Fibroblast of pulmonary artery (primary cell): ENCODE measurements around the gene DCLK3.
A peak's percentile ranks its signal among the peaks of the same experiment; 100 is the strongest.

Experiments
- DNase-seq: peaks from one replicate; pipeline ENCODE4 v3.0.0-alpha.2; 2010; ENCODE audit warnings: low read depth
- H3K4me3 ChIP-seq: replicated peaks from 2 replicates; pipeline ENCODE4 v1.5.1; 2011; ENCODE audit warnings: low read depth, mild to moderate bottlenecking, control low read depth, low read length, moderate library complexity
- TF ChIP-seq, protein P1 (sequence below): IDR thresholded peaks from 2 replicates; pipeline ENCODE4 v1.5.1; 2011; ENCODE audit warnings: mild to moderate bottlenecking, control low read depth, low read length, inconsistent platforms; ENCODE audit errors: missing control alignments

The DCLK3 gene

GRCh38 chr3:36713904-36714303 is 50.4 kb downstream of the DCLK3 start:
- H3K4me3 ChIP-seq = no peak overlapping the region
- DNase-seq = no peak
- TF ChIP-seq, protein P1, sequence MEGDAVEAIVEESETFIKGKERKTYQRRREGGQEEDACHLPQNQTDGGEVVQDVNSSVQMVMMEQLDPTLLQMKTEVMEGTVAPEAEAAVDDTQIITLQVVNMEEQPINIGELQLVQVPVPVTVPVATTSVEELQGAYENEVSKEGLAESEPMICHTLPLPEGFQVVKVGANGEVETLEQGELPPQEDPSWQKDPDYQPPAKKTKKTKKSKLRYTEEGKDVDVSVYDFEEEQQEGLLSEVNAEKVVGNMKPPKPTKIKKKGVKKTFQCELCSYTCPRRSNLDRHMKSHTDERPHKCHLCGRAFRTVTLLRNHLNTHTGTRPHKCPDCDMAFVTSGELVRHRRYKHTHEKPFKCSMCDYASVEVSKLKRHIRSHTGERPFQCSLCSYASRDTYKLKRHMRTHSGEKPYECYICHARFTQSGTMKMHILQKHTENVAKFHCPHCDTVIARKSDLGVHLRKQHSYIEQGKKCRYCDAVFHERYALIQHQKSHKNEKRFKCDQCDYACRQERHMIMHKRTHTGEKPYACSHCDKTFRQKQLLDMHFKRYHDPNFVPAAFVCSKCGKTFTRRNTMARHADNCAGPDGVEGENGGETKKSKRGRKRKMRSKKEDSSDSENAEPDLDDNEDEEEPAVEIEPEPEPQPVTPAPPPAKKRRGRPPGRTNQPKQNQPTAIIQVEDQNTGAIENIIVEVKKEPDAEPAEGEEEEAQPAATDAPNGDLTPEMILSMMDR = no peak

GRCh38 chr3:36710606-36711005 is 53.7 kb downstream of the DCLK3 start:
- TF ChIP-seq, protein P1 = no peak
- no peak overlapping the region for H3K4me3 ChIP-seq
- no peak for DNase-seq

DNA sequence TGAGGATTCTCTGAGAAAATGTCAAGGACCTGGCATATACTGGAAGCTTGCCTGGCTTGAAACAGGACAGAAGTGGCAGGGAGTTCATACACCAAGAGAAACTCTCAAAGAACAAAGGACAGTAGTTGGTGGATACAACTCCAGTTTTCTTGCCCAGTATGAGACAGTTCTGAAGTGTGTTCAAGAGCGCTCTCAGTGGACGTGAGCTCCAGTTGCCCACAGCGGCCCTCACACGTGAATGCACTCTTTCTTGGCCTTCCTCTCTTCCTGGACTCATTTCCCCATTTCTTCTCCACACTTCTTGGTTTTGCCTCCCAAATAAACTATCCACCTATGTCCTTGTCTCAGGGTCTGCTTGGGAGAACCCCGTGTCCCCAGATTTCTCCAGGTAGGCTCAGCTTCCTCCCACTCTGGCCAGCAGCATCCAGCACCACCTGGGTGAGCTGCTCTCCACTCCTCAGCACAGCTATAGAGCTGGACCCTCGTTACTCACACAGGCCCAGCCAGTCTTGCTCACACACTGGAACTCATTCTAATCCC is 54.5 kb downstream of the DCLK3 start:
- no peak for DNase-seq
- no peak overlapping the region for H3K4me3 ChIP-seq
- TF ChIP-seq, protein P1 = no peak

GRCh38 chr3:36709281-36709680 is 55.1 kb downstream of the DCLK3 start:
- H3K4me3 ChIP-seq = no peak overlapping the region
- TF ChIP-seq, protein P1 = no peak

DNA sequence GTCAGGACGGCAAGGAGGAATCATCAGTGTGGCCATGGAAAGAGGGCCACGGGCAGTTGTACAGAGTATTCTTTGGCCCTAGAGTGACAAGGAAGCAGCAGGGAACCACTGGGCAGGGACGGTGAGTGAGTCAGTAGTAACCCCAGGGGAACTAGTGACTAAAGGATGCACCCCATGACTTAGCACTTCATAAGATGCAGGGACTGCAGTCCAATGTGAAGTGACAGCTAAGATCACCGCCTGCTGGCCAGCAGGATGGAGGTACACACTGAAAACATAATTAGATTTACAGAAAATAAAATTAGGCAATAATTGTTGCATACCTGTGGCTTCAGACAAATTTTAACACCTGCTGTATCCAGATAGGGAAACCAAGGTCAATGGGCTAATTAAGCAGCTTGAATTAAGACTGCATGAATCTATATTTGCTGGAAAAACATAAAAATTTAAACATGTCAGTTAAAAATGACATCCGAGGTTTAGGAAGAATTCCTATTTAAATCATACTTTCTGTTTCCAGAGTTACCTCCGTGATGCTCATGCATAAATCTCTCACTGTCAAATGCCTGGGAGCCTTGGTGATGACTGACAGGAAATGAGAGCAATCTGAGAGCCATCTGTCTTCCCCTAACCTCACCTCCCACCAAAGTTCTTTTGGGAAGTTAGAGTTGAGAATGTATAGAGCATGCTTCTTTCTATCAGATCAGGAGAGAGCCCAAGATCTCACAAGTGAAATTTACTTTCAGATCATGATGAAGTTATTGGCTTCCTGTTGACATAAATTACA is 56.5 kb downstream of the DCLK3 start:
- DNase-seq = peak; percentile 35
- no peak overlapping the region for H3K4me3 ChIP-seq
- TF ChIP-seq, protein P1 = peak; percentile 31

More at GRCh38 chr3:36709281-36709680, 55.1 kb downstream of the DCLK3 start:
- DNase-seq = no peak

- DNase-seq = no peak
- TF ChIP-seq, protein P1 = no peak
- no peak overlapping the region for H3K4me3 ChIP-seq
Observed at GRCh38 chr3:36705015-36705414, 59.3 kb downstream of the DCLK3 start.
